Breast epithelium (tissue), 3 donors: ENCODE measurements around the gene KAT6B.

Source experiments
- POLR2A ChIP-seq: fragments of 450-650 bp; IDR thresholded peaks from one replicate; pipeline ENCODE4 v1.6.1; 2016; ENCODE audit warnings: antibody characterized with exemption, mild to moderate bottlenecking, moderate library complexity
- POLR2AphosphoS5 ChIP-seq, 3 donors: sonication (generic); formaldehyde crosslinking; IDR thresholded peaks; one replicate each; pipeline ENCODE4 v1.6.1; 2017; ENCODE audit warnings: antibody characterized with exemption in 3 of 3
- TF ChIP-seq, protein P1 (sequence below), 3 donors: fragments of 450-650 bp; IDR thresholded peaks; one replicate each; pipeline ENCODE4 v1.5.1; 2016 to 2017; ENCODE audit warnings: antibody characterized with exemption in 3 of 3, mild to moderate bottlenecking in 3 of 3, moderate library complexity in 3 of 3

DNA sequence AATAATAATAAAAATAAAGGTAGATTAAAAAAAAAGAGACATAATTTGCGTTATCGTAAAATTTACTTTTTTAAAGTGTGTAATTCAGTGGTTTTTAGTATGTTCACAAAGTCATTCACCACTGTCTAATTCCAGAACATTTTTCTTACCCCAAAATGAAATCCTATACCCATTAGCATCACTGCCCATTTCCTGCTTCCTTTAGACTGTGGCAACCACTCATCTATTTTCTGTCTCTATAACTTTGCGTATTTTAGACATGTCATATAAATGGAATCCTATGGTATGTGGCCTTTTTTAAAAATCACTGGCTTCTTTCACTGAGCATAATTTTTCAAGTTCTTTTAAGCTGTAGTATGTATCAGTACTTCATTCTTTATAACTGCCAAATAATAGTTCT, 53.6 kb downstream of the KAT6B start:
- TF ChIP-seq, protein P1, sequence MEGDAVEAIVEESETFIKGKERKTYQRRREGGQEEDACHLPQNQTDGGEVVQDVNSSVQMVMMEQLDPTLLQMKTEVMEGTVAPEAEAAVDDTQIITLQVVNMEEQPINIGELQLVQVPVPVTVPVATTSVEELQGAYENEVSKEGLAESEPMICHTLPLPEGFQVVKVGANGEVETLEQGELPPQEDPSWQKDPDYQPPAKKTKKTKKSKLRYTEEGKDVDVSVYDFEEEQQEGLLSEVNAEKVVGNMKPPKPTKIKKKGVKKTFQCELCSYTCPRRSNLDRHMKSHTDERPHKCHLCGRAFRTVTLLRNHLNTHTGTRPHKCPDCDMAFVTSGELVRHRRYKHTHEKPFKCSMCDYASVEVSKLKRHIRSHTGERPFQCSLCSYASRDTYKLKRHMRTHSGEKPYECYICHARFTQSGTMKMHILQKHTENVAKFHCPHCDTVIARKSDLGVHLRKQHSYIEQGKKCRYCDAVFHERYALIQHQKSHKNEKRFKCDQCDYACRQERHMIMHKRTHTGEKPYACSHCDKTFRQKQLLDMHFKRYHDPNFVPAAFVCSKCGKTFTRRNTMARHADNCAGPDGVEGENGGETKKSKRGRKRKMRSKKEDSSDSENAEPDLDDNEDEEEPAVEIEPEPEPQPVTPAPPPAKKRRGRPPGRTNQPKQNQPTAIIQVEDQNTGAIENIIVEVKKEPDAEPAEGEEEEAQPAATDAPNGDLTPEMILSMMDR (IDR thresholded peaks at IDR 0.05), result no peak
- TF ChIP-seq POLR2AphosphoS5 (IDR thresholded peaks at IDR 0.05) (no peak), POLR2A (no peak)
